ENCODE measurements around the gene FKBP11. TPM values are rescaled to one million over a fixed set of nuclear protein-coding genes. Genes with fewer than 3 reads are reported as not detected.

Gene FKBP11
- polyA plus RNA-seq, 3 donors, result 16.2 to 18.9 (median 18.6) TPM

GRCh38 chr12:48961331-48961730 is 36.0 kb upstream of the FKBP11 start:
- DNase-seq (ENCODE audit: extremely low read depth in 1 of 11, low read depth in 9 of 11, low spot score in 4 of 11), result no peak

DNA sequence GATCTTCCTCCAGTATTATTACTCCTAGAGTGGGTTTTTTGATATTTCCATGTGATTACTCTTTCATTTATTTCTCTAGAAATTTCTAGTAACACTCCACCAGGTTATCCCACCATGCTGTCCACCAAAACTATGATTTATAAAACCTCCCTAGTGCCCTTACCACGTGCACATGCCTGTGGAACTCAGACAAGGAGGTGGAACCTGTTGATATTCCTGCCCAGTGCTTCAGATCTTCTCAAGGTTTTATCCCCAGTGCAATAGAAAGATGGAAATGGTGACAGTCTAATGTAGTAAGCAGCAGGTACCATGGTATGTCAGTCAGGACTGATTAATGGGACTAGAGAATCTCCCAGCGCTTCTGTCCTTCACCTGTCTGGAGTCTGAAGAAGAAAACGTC is 35.5 kb upstream of the FKBP11 start:
- DNase-seq (ENCODE audit: extremely low read depth in 1 of 11, low read depth in 9 of 11, low spot score in 4 of 11), result no peak

- DNase-seq (ENCODE audit: extremely low read depth in 1 of 11, low read depth in 9 of 11, low spot score in 4 of 11), result no peak
Observed at GRCh38 chr12:48958049-48958388, 32.7 kb upstream of the FKBP11 start.

DNA sequence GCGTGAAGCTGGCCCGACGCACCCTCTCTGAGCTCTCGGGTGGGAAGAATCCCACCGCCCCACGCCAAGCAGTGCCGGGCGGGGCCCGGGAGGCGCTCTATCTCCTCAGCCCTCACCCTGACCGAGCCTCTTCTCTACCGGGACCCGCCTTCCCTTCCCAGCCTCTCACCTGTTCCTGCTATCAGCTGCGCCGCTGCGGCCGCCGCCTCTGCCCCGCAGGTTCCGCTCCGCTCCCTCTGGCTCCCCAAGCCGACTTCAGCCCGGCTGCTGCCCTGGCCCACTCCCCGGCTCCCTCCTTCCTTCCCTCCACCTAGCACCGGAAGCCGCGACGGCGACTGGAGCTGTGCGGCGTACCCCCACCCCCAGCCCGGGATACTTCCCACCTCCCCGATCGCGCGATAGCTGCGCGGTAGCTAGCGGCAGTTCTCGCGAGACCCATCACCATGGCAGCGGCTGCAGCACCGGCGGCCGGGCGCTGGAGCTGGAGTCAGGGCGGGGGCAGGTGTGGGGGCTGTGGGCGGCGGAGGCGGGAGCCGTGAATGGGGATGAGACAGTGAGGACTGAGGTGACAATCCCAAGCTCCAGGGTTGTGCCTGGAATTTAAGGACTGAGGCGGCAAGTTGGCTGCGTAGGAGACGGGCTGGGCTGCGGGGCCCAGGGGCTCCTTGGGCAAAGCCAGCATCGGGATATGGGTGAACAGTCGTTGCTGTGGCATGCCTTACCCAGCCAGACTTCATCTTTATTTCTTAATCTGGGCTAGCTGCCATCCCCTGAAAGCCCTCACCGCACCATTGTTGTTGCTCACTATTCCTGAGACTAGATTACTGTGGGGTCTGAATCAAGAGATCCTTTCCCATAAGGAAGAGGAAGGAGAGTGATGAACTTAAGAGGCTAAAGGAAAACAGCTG is 32.1 kb upstream of the FKBP11 start, which contains the start of gene ARF3:
Gene ARF3, minus strand, starts transcription at position 347 of the 908 bp plus-strand sequence. CDS start 16,392 bp downstream, outside the sequence.
- peak; percentile 81 to 95 (median 93) for DNase-seq (ENCODE audit: extremely low read depth in 1 of 11, low read depth in 9 of 11, low spot score in 4 of 11)

DNA sequence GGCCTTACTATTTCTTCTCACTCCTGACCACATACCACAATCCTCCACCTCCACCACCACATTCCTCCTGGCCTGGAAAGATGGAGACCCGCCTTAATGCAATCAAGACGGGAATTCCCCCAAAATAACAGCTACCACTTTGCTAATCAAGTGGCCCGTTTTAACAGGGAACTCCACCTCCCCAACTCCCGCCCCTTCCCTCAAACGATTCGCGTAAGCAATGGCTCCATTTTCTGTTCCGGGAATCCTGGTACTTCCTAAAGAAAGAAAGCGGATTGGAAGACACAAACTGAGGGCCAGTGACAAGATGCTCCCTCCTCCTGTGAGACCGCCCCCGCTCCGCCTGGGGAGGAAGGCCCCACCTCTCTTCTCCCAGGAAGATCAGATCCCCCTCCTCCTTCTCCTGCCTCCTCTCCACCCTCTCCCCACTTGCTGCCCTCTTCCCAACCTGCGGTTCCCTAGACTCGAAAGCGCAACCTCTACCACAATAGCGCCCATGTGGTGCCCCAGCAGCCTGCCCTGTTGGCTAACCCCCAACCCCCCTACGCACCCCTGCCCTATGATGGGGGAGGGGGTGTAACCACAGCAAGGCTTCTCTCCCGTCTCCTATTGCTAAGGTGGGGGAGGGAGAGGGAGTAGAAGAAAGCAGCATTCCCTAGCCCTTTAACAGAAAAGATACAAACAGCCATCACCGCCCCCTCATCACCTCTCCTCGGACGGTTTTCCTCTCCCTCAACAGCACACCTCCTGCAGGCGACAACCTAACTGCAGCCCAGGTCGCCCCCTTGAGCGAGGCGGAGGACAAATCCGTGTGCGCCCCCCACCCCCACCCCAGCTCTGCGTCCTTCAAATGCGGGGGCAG is 31.2 kb upstream of the FKBP11 start:
- peak in 10 of 11 donors; percentile 74 to 91 (median 82) for DNase-seq (ENCODE audit: extremely low read depth in 1 of 11, low read depth in 9 of 11, low spot score in 4 of 11)

DNA sequence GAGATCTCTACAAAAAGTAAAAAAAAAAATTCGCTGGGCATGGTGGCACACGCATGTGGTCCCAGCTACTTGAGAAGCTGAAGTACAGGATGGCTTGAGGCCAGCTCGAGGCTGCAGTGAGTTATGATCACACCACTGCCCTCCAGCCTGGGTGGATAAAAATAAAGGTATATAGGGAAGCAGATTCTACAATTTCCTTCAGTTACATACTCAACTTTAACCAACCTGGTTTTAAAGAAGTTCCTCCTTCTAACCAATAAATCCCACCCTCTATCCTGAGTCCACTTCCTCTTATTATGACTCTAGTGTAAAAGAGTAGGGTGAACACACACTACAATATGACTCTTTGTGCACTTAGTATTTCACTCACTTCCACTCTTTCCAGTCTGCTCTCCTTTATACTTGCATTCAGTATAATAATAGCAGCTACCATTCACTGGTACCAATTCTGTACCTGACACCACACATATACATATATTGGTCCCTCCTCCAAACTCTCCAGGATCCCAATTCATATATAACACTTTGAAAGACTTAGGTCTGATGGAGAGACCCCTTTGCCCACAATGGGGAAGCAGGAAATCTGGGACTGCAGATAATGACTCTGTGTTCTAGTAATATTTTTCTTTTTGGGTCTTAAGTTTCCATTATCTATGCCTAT is 29.7 kb upstream of the FKBP11 start:
- DNase-seq (ENCODE audit: extremely low read depth in 1 of 11, low read depth in 9 of 11, low spot score in 4 of 11), result no peak

DNA sequence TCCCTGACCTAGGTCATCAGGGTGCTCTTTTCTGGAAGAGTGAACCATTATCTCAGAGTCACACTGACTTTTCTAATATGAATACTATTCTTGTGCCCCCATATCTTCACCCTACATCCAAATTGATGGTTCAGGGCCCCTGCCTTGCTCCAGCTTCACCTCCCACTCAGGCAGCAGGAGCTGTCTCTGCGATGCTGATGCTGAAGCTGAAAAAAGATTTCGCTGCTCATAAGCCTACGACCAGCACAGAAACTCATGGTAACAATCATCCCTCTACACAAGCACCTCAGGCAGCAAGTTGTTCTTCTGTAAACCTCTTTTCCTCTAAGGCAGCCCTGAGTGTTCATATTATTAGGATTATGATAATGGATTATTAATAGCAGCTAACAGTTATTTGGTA is 28.8 kb upstream of the FKBP11 start:
- no peak for DNase-seq (ENCODE audit: extremely low read depth in 1 of 11, low read depth in 9 of 11, low spot score in 4 of 11)

- no peak for DNase-seq (ENCODE audit: extremely low read depth in 1 of 11, low read depth in 9 of 11, low spot score in 4 of 11)
Observed at GRCh38 chr12:48952691-48953090, 27.4 kb upstream of the FKBP11 start.

DNA sequence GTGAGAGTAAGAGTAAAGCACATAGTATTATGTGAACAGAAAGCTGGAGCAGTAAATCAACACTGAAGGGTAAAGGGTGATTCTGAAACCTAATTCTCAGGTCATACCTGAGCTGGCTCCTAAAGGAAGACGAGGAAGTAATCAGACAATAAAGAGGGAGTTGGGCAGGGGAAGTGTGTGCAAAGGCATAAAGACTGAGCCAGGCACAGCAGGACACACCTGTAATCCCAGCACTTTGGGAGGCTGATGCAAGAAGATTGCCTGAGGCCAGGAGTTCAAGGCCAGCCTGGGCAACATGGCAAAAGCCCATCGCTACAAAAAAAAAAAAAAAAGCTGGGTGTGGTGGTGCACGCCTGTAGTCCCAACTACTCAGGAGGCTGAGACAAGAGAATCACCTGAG is 22.4 kb upstream of the FKBP11 start:
- no peak for DNase-seq (ENCODE audit: extremely low read depth in 1 of 11, low read depth in 9 of 11, low spot score in 4 of 11)

- DNase-seq (ENCODE audit: extremely low read depth in 1 of 11, low read depth in 9 of 11, low spot score in 4 of 11), result no peak
Observed at GRCh38 chr12:48946943-48947342, 21.7 kb upstream of the FKBP11 start.

GRCh38 chr12:48946205-48946604 is 20.9 kb upstream of the FKBP11 start:
- DNase-seq (ENCODE audit: extremely low read depth in 1 of 11, low read depth in 9 of 11, low spot score in 4 of 11), result no peak

DNA sequence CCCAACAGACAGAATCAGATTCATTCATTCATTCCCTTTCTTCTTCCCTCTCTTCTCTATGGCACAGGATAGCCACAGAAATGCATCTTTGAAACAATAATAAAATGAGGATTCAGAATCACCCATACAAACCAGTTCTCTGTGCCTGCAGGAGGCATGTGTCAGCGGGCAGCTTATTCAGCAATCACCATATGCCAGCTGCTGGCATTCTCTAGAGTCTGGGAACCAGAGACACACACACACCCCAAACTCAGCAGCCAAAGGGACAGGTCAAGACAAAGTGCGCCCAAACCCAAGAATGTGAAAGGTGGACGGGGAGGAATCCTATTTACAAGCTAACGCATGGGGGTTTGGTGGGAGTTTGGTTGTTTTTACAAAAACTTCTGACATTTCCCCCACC is 17.9 kb upstream of the FKBP11 start:
- no peak for DNase-seq (ENCODE audit: extremely low read depth in 1 of 11, low read depth in 9 of 11, low spot score in 4 of 11)

GRCh38 chr12:48940181-48940580 is 14.9 kb upstream of the FKBP11 start:
- no peak for DNase-seq (ENCODE audit: extremely low read depth in 1 of 11, low read depth in 9 of 11, low spot score in 4 of 11)

DNA sequence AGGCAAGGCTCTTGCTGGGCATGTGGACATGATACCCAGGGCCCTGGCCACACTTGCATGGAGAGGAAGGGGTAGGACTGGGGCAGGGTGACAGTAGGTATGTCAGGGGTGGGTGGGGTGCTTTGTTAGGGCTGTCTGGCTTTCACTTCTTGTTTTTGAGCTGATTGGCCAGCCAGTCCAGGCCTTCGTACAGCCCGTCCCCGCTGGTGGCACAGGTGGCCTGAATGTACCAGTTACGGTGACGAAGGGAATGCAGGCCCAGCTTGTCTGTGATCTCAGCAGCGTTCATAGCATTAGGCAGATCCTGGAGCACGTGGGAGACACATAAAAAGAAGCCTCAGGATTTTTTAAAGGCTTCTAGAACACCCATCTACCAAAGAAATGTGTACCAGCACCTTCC is 13.5 kb upstream of the FKBP11 start:
- DNase-seq (ENCODE audit: extremely low read depth in 1 of 11, low read depth in 9 of 11, low spot score in 4 of 11), result no peak

GRCh38 chr12:48937170-48937569 is 11.9 kb upstream of the FKBP11 start:
- DNase-seq (ENCODE audit: extremely low read depth in 1 of 11, low read depth in 9 of 11, low spot score in 4 of 11), result no peak

GRCh38 chr12:48936379-48936979 is 11.2 kb upstream of the FKBP11 start:
- DNase-seq (ENCODE audit: extremely low read depth in 1 of 11, low read depth in 9 of 11, low spot score in 4 of 11), result peak in 6 of 11 donors; percentile 44 to 58 (median 50)

GRCh38 chr12:48934312-48934706 is 9.0 kb upstream of the FKBP11 start:
- DNase-seq (ENCODE audit: extremely low read depth in 1 of 11, low read depth in 9 of 11, low spot score in 4 of 11), result no peak

DNA sequence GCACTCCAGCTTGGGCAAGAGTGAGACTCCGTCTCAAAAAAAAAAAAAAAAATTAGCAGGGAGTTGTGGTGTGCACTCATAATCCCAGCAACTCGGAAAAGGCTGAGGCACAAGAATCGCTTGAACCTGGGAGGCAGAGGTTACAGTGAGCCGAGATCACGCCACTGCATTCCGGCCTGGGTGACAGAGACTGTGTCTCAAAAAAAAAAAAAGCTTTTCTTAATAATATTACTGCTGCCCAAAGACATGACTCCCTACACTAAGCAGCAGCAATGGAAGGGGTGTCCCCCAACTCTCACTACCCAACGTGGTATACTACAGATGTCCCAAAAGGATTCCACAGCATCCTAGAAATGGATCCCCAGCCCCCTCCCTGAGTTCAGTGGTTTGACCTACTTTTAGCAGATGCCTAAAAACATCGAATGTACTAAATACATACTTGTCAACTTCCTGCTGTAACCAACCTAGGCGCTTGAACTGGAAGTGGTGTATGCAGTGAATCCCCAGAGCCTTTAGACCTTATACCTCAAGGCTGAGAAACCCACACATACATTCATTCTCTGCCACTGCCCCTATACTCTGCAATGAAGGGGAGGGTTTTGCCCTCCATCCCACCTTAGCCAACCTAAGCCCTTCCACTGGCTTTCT is 8.5 kb upstream of the FKBP11 start:
- no peak for DNase-seq (ENCODE audit: extremely low read depth in 1 of 11, low read depth in 9 of 11, low spot score in 4 of 11)

GRCh38 chr12:48932878-48933277 is 7.6 kb upstream of the FKBP11 start:
- no peak for DNase-seq (ENCODE audit: extremely low read depth in 1 of 11, low read depth in 9 of 11, low spot score in 4 of 11)

Data from renal cortex interstitium (tissue), 11 donors.